OCI-LY7 (cell line): Measurements from ENCODE around the gene RNF130. TPM values are rescaled to one million over a fixed set of nuclear protein-coding genes. Genes with fewer than 3 reads are reported as not detected.

Experiments
- BruUV-seq: library from RNA; stranded (reverse); fragments of 400-500 nt; replicated peaks from 2 replicates; lab custom pipeline; 2021; lab: Mats Ljungman, UMichigan
- CTCF ChIA-PET: fragments of 300-600 bp; sonication (Branson Sonifier 250); formaldehyde crosslinking; loops from one replicate; lab custom pipeline; 2022; ENCODE audit warnings: antibody characterized with exemption; ENCODE audit not compliant: unreplicated experiment; lab: Charles Lee
- POLR2A ChIA-PET: fragments of 300-600 bp; sonication (Branson Sonifier 250); formaldehyde crosslinking; loops from one replicate; lab custom pipeline; 2022; ENCODE audit warnings: antibody characterized with exemption; lab: Charles Lee
- DNase-seq: peaks from one replicate; pipeline ENCODE4 v3.0.0-alpha.2; 2015; ENCODE audit warnings: low spot score
- H2AFZ ChIP-seq: fragments of 200-600 bp; sonication (generic), shearing (Covaris generic); 2 replicates; pipeline ENCODE4 v1.6.1; 2014; ENCODE audit warnings: mild to moderate bottlenecking, antibody characterized with exemption, low read length, moderate library complexity
- H3K27ac ChIP-seq: fragments of 200-600 bp; sonication (generic); 2 replicates; pipeline ENCODE4 v1.5.1; 2014; ENCODE audit warnings: mixed run types, low read depth, mild to moderate bottlenecking, moderate library complexity, low read length, inconsistent platforms; ENCODE audit not compliant: poor library complexity, severe bottlenecking
- H3K36me3 ChIP-seq: fragments of 200-600 bp; sonication (generic); 2 replicates; pipeline ENCODE4 v1.6.1; 2014; ENCODE audit warnings: mild to moderate bottlenecking, antibody characterized with exemption, low read length, moderate library complexity, mixed read lengths; ENCODE audit not compliant: insufficient read depth
- H3K4me1 ChIP-seq: fragments of 200-600 bp; sonication (generic); 2 replicates; pipeline ENCODE4 v1.5.1; 2014; ENCODE audit warnings: mild to moderate bottlenecking, low read length; ENCODE audit not compliant: insufficient read depth, poor library complexity, severe bottlenecking
- H3K4me2 ChIP-seq: fragments of 200-600 bp; sonication (generic); 2 replicates; pipeline ENCODE4 v1.6.1; 2014; ENCODE audit warnings: mild to moderate bottlenecking, low read length
- H3K4me3 ChIP-seq: fragments of 200-600 bp; sonication (generic); 2 replicates; pipeline ENCODE4 v1.5.1; 2014; ENCODE audit warnings: mild to moderate bottlenecking, low read depth, low read length; ENCODE audit not compliant: poor library complexity, severe bottlenecking
- H3K79me2 ChIP-seq: fragments of 200-600 bp; sonication (generic); 2 replicates; pipeline ENCODE4 v1.6.1; 2016; ENCODE audit warnings: low read depth, mild to moderate bottlenecking, low read length, moderate library complexity, mixed read lengths; ENCODE audit not compliant: insufficient read depth
- H3K9me2 ChIP-seq: fragments of 200-600 bp; sonication (generic); 2 replicates; pipeline ENCODE4 v1.6.1; 2016; ENCODE audit warnings: mild to moderate bottlenecking, low read length, mixed read lengths; ENCODE audit not compliant: insufficient read depth
- H3K9me3 ChIP-seq: fragments of 200-600 bp; sonication (generic); 2 replicates; pipeline ENCODE4 v1.6.1; 2014; ENCODE audit warnings: mild to moderate bottlenecking, mixed run types, low read length, mixed read lengths
- H4K20me1 ChIP-seq: fragments of 200-600 bp; sonication (generic); 2 replicates; pipeline ENCODE4 v1.6.1; 2014; ENCODE audit warnings: mild to moderate bottlenecking, antibody characterized with exemption, low read length, moderate library complexity, mixed read lengths; ENCODE audit not compliant: insufficient read depth
- EZH2phosphoT487 ChIP-seq: fragments of 200-600 bp; sonication (generic); IDR thresholded peaks from 2 replicates; pipeline ENCODE4 v1.6.1; 2018; ENCODE audit warnings: low read depth, borderline replicate concordance, mild to moderate bottlenecking, mixed run types, antibody characterized with exemption, low read length, moderate library complexity, mixed read lengths
- intact Hi-C: fragments of 100-400 bp; cut with micrococcal nuclease; formaldehyde crosslinking; loops from one replicate; pipeline ENCODE4 v1.10.0; 2022; ENCODE audit not compliant: unreplicated experiment
- total RNA-seq, 2 experiments: library from RNA; depleted of rRNA in 1 of 2; stranded (reverse); fragments of >200 nt in 1 of 2; shearing (Covaris generic) in 1 of 2; gene quantifications; 2 replicates each; pipeline ENCODE4 v1.2.3, GENCODE V29; 2014 to 2022
- TF ChIP-seq, protein P1 (sequence below): fragments of 200-600 bp; sonication (generic); conservative IDR thresholded peaks from 2 replicates; pipeline ENCODE4 v1.5.1; 2014; ENCODE audit warnings: mild to moderate bottlenecking, antibody characterized with exemption, low read length, moderate library complexity, mixed read lengths

The RNF130 gene
- total RNA-seq, 2 experiments from 2014 or later, result 0.16 TPM; not detected in 1

- H4K20me1 ChIP-seq, result no peaks in the 10 kb centered on the region
- no peak overlapping the region for H2AFZ ChIP-seq
- no peaks in the 10 kb centered on the region for H3K9me2 ChIP-seq
- no peaks in the 10 kb centered on the region for H3K9me3 ChIP-seq
- ChIA-PET CTCF (no interaction called here), POLR2A (no interaction called here)
- no TSS peak for BruUV-seq
- H3K4me3 ChIP-seq, result no peak overlapping the region
- no peaks in the 10 kb centered on the region for H3K4me1 ChIP-seq
- no peak overlapping the region for H3K4me2 ChIP-seq
- TF ChIP-seq EZH2phosphoT487, result no peak
- TF ChIP-seq, protein P1, sequence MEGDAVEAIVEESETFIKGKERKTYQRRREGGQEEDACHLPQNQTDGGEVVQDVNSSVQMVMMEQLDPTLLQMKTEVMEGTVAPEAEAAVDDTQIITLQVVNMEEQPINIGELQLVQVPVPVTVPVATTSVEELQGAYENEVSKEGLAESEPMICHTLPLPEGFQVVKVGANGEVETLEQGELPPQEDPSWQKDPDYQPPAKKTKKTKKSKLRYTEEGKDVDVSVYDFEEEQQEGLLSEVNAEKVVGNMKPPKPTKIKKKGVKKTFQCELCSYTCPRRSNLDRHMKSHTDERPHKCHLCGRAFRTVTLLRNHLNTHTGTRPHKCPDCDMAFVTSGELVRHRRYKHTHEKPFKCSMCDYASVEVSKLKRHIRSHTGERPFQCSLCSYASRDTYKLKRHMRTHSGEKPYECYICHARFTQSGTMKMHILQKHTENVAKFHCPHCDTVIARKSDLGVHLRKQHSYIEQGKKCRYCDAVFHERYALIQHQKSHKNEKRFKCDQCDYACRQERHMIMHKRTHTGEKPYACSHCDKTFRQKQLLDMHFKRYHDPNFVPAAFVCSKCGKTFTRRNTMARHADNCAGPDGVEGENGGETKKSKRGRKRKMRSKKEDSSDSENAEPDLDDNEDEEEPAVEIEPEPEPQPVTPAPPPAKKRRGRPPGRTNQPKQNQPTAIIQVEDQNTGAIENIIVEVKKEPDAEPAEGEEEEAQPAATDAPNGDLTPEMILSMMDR, result no peak
- no peaks in the 10 kb centered on the region for H3K79me2 ChIP-seq
- intact Hi-C loops, result no loop called here
- no peaks in the 10 kb centered on the region for H3K36me3 ChIP-seq
- DNase-seq, result no peak
- no peak overlapping the region for H3K27ac ChIP-seq
These were observed 63.1 kb downstream of the RNF130 start for GRCh38 chr5:180008433-180008832.

DNA sequence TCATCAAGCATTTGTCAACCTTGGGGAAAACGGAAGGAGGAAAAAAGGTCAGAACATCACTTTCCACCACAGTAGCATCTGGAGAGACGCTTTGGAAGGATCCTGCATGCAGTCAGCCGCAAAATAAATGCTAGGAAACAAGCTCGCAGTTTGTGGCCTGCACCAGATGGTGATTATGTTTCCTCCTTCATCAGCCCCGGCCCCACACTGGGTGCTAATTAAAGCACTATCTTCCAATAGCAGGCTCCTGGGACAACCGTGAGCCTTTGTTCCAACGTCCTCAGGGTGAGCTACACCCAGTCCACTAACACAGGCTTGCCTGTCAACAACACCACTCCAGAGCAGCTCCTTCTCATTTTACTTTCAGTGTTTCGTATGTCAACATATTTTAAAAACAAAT lies 64.0 kb downstream of the RNF130 start:
- Histone ChIP-seq H3K9me3 (no peaks in the 10 kb centered on the region), H3K27ac (no peak overlapping the region), H3K4me2 (no peak overlapping the region), H4K20me1 (no peaks in the 10 kb centered on the region), H3K36me3 (no peaks in the 10 kb centered on the region), H3K79me2 (no peaks in the 10 kb centered on the region), H3K4me3 (no peak overlapping the region), H3K9me2 (no peaks in the 10 kb centered on the region), H3K4me1 (no peaks in the 10 kb centered on the region), H2AFZ (no peak overlapping the region)
- ChIA-PET CTCF (no interaction called here), POLR2A (no interaction called here)
- TF ChIP-seq, protein P1, result no peak
- no peak for TF ChIP-seq EZH2phosphoT487
- no TSS peak for BruUV-seq
- no peak for DNase-seq
- intact Hi-C loops, result no loop called here

- Histone ChIP-seq H2AFZ (no peak overlapping the region), H3K27ac (no peak overlapping the region), H4K20me1 (no peaks in the 10 kb centered on the region), H3K9me2 (no peaks in the 10 kb centered on the region), H3K9me3 (no peaks in the 10 kb centered on the region), H3K36me3 (no peaks in the 10 kb centered on the region), H3K4me1 (no peaks in the 10 kb centered on the region), H3K4me2 (no peak overlapping the region), H3K4me3 (no peak overlapping the region), H3K79me2 (no peaks in the 10 kb centered on the region)
- no peak for TF ChIP-seq EZH2phosphoT487
- TF ChIP-seq, protein P1, result no peak
- intact Hi-C loops, result no loop called here
- DNase-seq, result no peak
- BruUV-seq, result no TSS peak
- ChIA-PET CTCF (no interaction called here), POLR2A (no interaction called here)
These were observed 65.4 kb downstream of the RNF130 start for GRCh38 chr5:180006141-180006540.
